ENCODE results near the gene BHLHE40.

BHLHE40 gene

GRCh38 chr3:4986175-4986781 is 7.0 kb downstream of the BHLHE40 start:
- peaks cover 23 to 38% of the 10 kb centered on the region in 2 donors for H3K4me1 ChIP-seq (ENCODE audit: control insufficient read depth in 1 of 2, insufficient read depth in 2 of 2, low read length in 2 of 2)
- H3K27ac ChIP-seq (ENCODE audit: low read length): peak overlapping the region; percentile 96
- H3K4me3 ChIP-seq (ENCODE audit: low read depth in 1 of 2, low read length in 2 of 2): peak overlapping the region; percentile 56

GRCh38 chr3:4986782-4987537 is 7.7 kb downstream of the BHLHE40 start:
- H3K27me3 ChIP-seq (ENCODE audit: low read depth, low read length): no peaks in the 10 kb centered on the region
- H3K27ac ChIP-seq (ENCODE audit: low read length): peak overlapping the region; percentile 96
- H3K9me3 ChIP-seq (ENCODE audit: control insufficient read depth in 1 of 2, low read length in 2 of 2): no peaks in the 10 kb centered on the region
- peaks cover 23 to 34% of the 10 kb centered on the region in 2 donors for H3K4me1 ChIP-seq (ENCODE audit: control insufficient read depth in 1 of 2, insufficient read depth in 2 of 2, low read length in 2 of 2)
- peaks cover 20 to 26% of the 10 kb centered on the region in 2 donors for H3K36me3 ChIP-seq (ENCODE audit: control insufficient read depth in 1 of 2, insufficient read depth in 2 of 2, low read length in 2 of 2)
- peak overlapping the region; percentile 56 for H3K4me3 ChIP-seq (ENCODE audit: low read depth in 1 of 2, low read length in 2 of 2)

More at GRCh38 chr3:4986175-4986781, 7.0 kb downstream of the BHLHE40 start:
- peaks cover 20 to 28% of the 10 kb centered on the region in 2 donors for H3K36me3 ChIP-seq (ENCODE audit: control insufficient read depth in 1 of 2, insufficient read depth in 2 of 2, low read length in 2 of 2)
- H3K27me3 ChIP-seq (ENCODE audit: low read depth, low read length): no peaks in the 10 kb centered on the region
- no peaks in the 10 kb centered on the region for H3K9me3 ChIP-seq (ENCODE audit: control insufficient read depth in 1 of 2, low read length in 2 of 2)

GRCh38 chr3:4987538-4988296 is 8.5 kb downstream of the BHLHE40 start:
- H3K27ac ChIP-seq (ENCODE audit: low read length): peak overlapping the region; percentile 96
- peaks cover 22 to 31% of the 10 kb centered on the region in 2 donors for H3K4me1 ChIP-seq (ENCODE audit: control insufficient read depth in 1 of 2, insufficient read depth in 2 of 2, low read length in 2 of 2)
- peaks cover 19% of the 10 kb centered on the region in 2 donors for H3K36me3 ChIP-seq (ENCODE audit: control insufficient read depth in 1 of 2, insufficient read depth in 2 of 2, low read length in 2 of 2)
- H3K27me3 ChIP-seq (ENCODE audit: low read depth, low read length): no peaks in the 10 kb centered on the region
- H3K4me3 ChIP-seq (ENCODE audit: low read depth in 1 of 2, low read length in 2 of 2): peak overlapping the region in 1 of 2 donors; percentile 56
- no peaks in the 10 kb centered on the region for H3K9me3 ChIP-seq (ENCODE audit: control insufficient read depth in 1 of 2, low read length in 2 of 2)

- H3K9me3 ChIP-seq (ENCODE audit: control insufficient read depth in 1 of 2, low read length in 2 of 2): no peaks in the 10 kb centered on the region
- H3K4me3 ChIP-seq (ENCODE audit: low read depth in 1 of 2, low read length in 2 of 2): no peak overlapping the region
- H3K36me3 ChIP-seq (ENCODE audit: control insufficient read depth in 1 of 2, insufficient read depth in 2 of 2, low read length in 2 of 2): peaks cover 4% of the 10 kb centered on the region in 2 donors
- H3K27ac ChIP-seq (ENCODE audit: low read length): peak overlapping the region; percentile 31
- peaks cover 16 to 17% of the 10 kb centered on the region in 2 donors for H3K4me1 ChIP-seq (ENCODE audit: control insufficient read depth in 1 of 2, insufficient read depth in 2 of 2, low read length in 2 of 2)
- H3K27me3 ChIP-seq (ENCODE audit: low read depth, low read length): no peaks in the 10 kb centered on the region
These were observed 10.0 kb downstream of the BHLHE40 start for GRCh38 chr3:4988983-4989834.

- no peaks in the 10 kb centered on the region for H3K27me3 ChIP-seq (ENCODE audit: low read depth, low read length)
- no peaks in the 10 kb centered on the region for H3K36me3 ChIP-seq (ENCODE audit: control insufficient read depth in 1 of 2, insufficient read depth in 2 of 2, low read length in 2 of 2)
- H3K27ac ChIP-seq (ENCODE audit: low read length): no peak overlapping the region
- peaks cover 16 to 20% of the 10 kb centered on the region in 2 donors for H3K4me1 ChIP-seq (ENCODE audit: control insufficient read depth in 1 of 2, insufficient read depth in 2 of 2, low read length in 2 of 2)
- no peaks in the 10 kb centered on the region for H3K9me3 ChIP-seq (ENCODE audit: control insufficient read depth in 1 of 2, low read length in 2 of 2)
- H3K4me3 ChIP-seq (ENCODE audit: low read depth in 1 of 2, low read length in 2 of 2): no peak overlapping the region
These were observed 10.8 kb downstream of the BHLHE40 start for GRCh38 chr3:4990069-4990468.

- Histone ChIP-seq H3K27me3 (ENCODE audit: low read depth, low read length) (no peaks in the 10 kb centered on the region), H3K9me3 (ENCODE audit: control insufficient read depth in 1 of 2, low read length in 2 of 2) (no peaks in the 10 kb centered on the region), H3K27ac (ENCODE audit: low read length) (no peak overlapping the region), H3K4me1 (ENCODE audit: control insufficient read depth in 1 of 2, insufficient read depth in 2 of 2, low read length in 2 of 2) (peaks cover 3 to 8% of the 10 kb centered on the region in 2 donors), H3K4me3 (ENCODE audit: low read depth in 1 of 2, low read length in 2 of 2) (no peak overlapping the region), H3K36me3 (ENCODE audit: control insufficient read depth in 1 of 2, insufficient read depth in 2 of 2, low read length in 2 of 2) (no peaks in the 10 kb centered on the region)
These were observed 12.9 kb downstream of the BHLHE40 start for GRCh38 chr3:4992118-4992517.

- Histone ChIP-seq H3K9me3 (ENCODE audit: control insufficient read depth in 1 of 2, low read length in 2 of 2) (no peaks in the 10 kb centered on the region), H3K36me3 (ENCODE audit: control insufficient read depth in 1 of 2, insufficient read depth in 2 of 2, low read length in 2 of 2) (no peaks in the 10 kb centered on the region), H3K27ac (ENCODE audit: low read length) (no peak overlapping the region), H3K4me1 (ENCODE audit: control insufficient read depth in 1 of 2, insufficient read depth in 2 of 2, low read length in 2 of 2) (peaks cover 0 to 3% of the 10 kb centered on the region in 2 donors), H3K4me3 (ENCODE audit: low read depth in 1 of 2, low read length in 2 of 2) (no peak overlapping the region), H3K27me3 (ENCODE audit: low read depth, low read length) (no peaks in the 10 kb centered on the region)
These were observed 14.3 kb downstream of the BHLHE40 start for GRCh38 chr3:4993276-4994143.

GRCh38 chr3:4994144-4994730 is 15.0 kb downstream of the BHLHE40 start:
- no peaks in the 10 kb centered on the region for H3K9me3 ChIP-seq (ENCODE audit: control insufficient read depth in 1 of 2, low read length in 2 of 2)
- H3K36me3 ChIP-seq (ENCODE audit: control insufficient read depth in 1 of 2, insufficient read depth in 2 of 2, low read length in 2 of 2): no peaks in the 10 kb centered on the region
- peak overlapping the region; percentile 37 for H3K27ac ChIP-seq (ENCODE audit: low read length)
- H3K4me3 ChIP-seq (ENCODE audit: low read depth in 1 of 2, low read length in 2 of 2): no peak overlapping the region
- H3K27me3 ChIP-seq (ENCODE audit: low read depth, low read length): no peaks in the 10 kb centered on the region
- H3K4me1 ChIP-seq (ENCODE audit: control insufficient read depth in 1 of 2, insufficient read depth in 2 of 2, low read length in 2 of 2): peaks cover 0 to 3% of the 10 kb centered on the region in 2 donors

- H3K9me3 ChIP-seq (ENCODE audit: control insufficient read depth in 1 of 2, low read length in 2 of 2): no peaks in the 10 kb centered on the region
- H3K27ac ChIP-seq (ENCODE audit: low read length): peak overlapping the region; percentile 37
- H3K4me3 ChIP-seq (ENCODE audit: low read depth in 1 of 2, low read length in 2 of 2): no peak overlapping the region
- peaks cover 0 to 3% of the 10 kb centered on the region in 2 donors for H3K4me1 ChIP-seq (ENCODE audit: control insufficient read depth in 1 of 2, insufficient read depth in 2 of 2, low read length in 2 of 2)
- H3K36me3 ChIP-seq (ENCODE audit: control insufficient read depth in 1 of 2, insufficient read depth in 2 of 2, low read length in 2 of 2): no peaks in the 10 kb centered on the region
- H3K27me3 ChIP-seq (ENCODE audit: low read depth, low read length): no peaks in the 10 kb centered on the region
These were observed 15.7 kb downstream of the BHLHE40 start for GRCh38 chr3:4994823-4995499.

All from muscle layer of duodenum (tissue), 2 donors.